Trophoblast cell (in vitro differentiated cells and primary cell): ENCODE results near the gene MELTF.

Experiments used
- DNase-seq, 2 donors: peaks; one replicate each; pipeline ENCODE4 v3.0.0-alpha.2; 2016
- H2AFZ ChIP-seq: 2 replicates; pipeline ENCODE4 v1.6.1; 2013; ENCODE audit warnings: low read length, moderate library complexity, mild to moderate bottlenecking; ENCODE audit not compliant: insufficient read depth, poor library complexity
- H2AK5ac ChIP-seq: 2 replicates; pipeline ENCODE4 v1.6.1; 2013; ENCODE audit warnings: mild to moderate bottlenecking, low read length
- H2BK120ac ChIP-seq: 2 replicates; pipeline ENCODE4 v1.6.1; 2013; ENCODE audit warnings: low read length, mild to moderate bottlenecking, moderate library complexity; ENCODE audit not compliant: insufficient read depth, poor library complexity
- H2BK12ac ChIP-seq: 2 replicates; pipeline ENCODE4 v1.6.1; 2013; ENCODE audit warnings: mild to moderate bottlenecking, low read length, moderate library complexity
- H2BK5ac ChIP-seq: 2 replicates; pipeline ENCODE4 v1.6.1; 2013; ENCODE audit warnings: low read length, low read depth, moderate library complexity, mild to moderate bottlenecking; ENCODE audit not compliant: poor library complexity
- H3K14ac ChIP-seq: 2 replicates; pipeline ENCODE4 v1.6.1; 2013; ENCODE audit warnings: mild to moderate bottlenecking, low read length
- H3K18ac ChIP-seq: 2 replicates; pipeline ENCODE4 v1.6.1; 2013; ENCODE audit warnings: mild to moderate bottlenecking, low read length
- H3K23ac ChIP-seq: 2 replicates; pipeline ENCODE4 v1.6.1; 2013; ENCODE audit warnings: low read length
- H3K27ac ChIP-seq: 2 replicates; pipeline ENCODE4 v1.5.1; 2013; ENCODE audit warnings: low read depth, mild to moderate bottlenecking, inconsistent platforms, low read length, moderate library complexity
- H3K27me3 ChIP-seq: 2 replicates; pipeline ENCODE4 v1.6.1; 2013; ENCODE audit warnings: inconsistent platforms, mild to moderate bottlenecking, low read length, moderate library complexity; ENCODE audit not compliant: insufficient read depth
- H3K36me3 ChIP-seq, 2 experiments: 1 replicate in 1 of 2; 2 replicates in 1 of 2; pipeline ENCODE4 v1.6.1; 2013; ENCODE audit warnings: low read length in 2 of 2, mild to moderate bottlenecking in 2 of 2, moderate library complexity in 1 of 2; ENCODE audit not compliant: insufficient read depth in 2 of 2, control insufficient read depth in 1 of 2
- H3K4ac ChIP-seq: 2 replicates; pipeline ENCODE4 v1.6.1; 2013; ENCODE audit warnings: low read depth, mild to moderate bottlenecking, low read length, moderate library complexity
- H3K4me1 ChIP-seq, 2 experiments: 1 replicate in 1 of 2; 2 replicates in 1 of 2; pipeline ENCODE4 v1.6.1; 2013; ENCODE audit warnings: low read length in 2 of 2, mild to moderate bottlenecking in 2 of 2, moderate library complexity in 1 of 2; ENCODE audit not compliant: insufficient read depth in 2 of 2, control insufficient read depth in 1 of 2
- H3K4me2 ChIP-seq: 2 replicates; pipeline ENCODE4 v1.6.1; 2013; ENCODE audit warnings: inconsistent platforms, mild to moderate bottlenecking, low read length, moderate library complexity
- H3K4me3 ChIP-seq: 2 replicates; pipeline ENCODE4 v1.5.1; 2013; ENCODE audit warnings: mild to moderate bottlenecking, low read depth, low read length, inconsistent platforms
- H3K79me1 ChIP-seq: one replicate; pipeline ENCODE4 v1.6.1; 2013; ENCODE audit warnings: low read length
- H3K79me2 ChIP-seq: 2 replicates; pipeline ENCODE4 v1.6.1; 2013; ENCODE audit warnings: low read length, mild to moderate bottlenecking; ENCODE audit not compliant: control insufficient read depth, insufficient read depth, poor library complexity
- H3K9ac ChIP-seq: 2 replicates; pipeline ENCODE4 v1.6.1; 2013; ENCODE audit warnings: mild to moderate bottlenecking, low read length
- H3K9me3 ChIP-seq: 2 replicates; pipeline ENCODE4 v1.6.1; 2013; ENCODE audit warnings: low read depth, mild to moderate bottlenecking, control low read depth, inconsistent platforms, low read length; ENCODE audit not compliant: insufficient read depth
- H4K12ac ChIP-seq: 2 replicates; pipeline ENCODE4 v1.6.1; 2013; ENCODE audit warnings: low read depth, mild to moderate bottlenecking, low read length, moderate library complexity
- H4K8ac ChIP-seq: 2 replicates; pipeline ENCODE4 v1.6.1; 2013; ENCODE audit warnings: low read depth, mild to moderate bottlenecking, low read length, moderate library complexity
- H4K91ac ChIP-seq: one replicate; pipeline ENCODE4 v1.6.1; 2013; ENCODE audit warnings: low read depth, mild to moderate bottlenecking, low read length, moderate library complexity
- WGBS: extraction: QIAGEN DNeasy Blood & Tissue Kit; methylation state at CpG from one replicate; pipeline ENCODE4 v1.1.7; 2013; ENCODE audit warnings: missing lambda C conversion rate; ENCODE audit not compliant: insufficient read length, insufficient coverage; ENCODE audit errors: extremely low coverage; 5-methylcytosine and 5-hydroxymethylcytosine counted together

The MELTF gene

GRCh38 chr3:196997311-196997710 is 32.3 kb downstream of the MELTF start:
- Histone ChIP-seq H3K27ac (no peak overlapping the region), H3K4me2 (no peak overlapping the region), H2BK120ac (no peak overlapping the region), H3K79me1 (no peaks in the 10 kb centered on the region), H2BK12ac (no peak overlapping the region), H3K79me2 (no peaks in the 10 kb centered on the region), H3K14ac (no peak overlapping the region), H3K36me3 (no peaks in the 10 kb centered on the region), H4K91ac (no peak overlapping the region), H2AFZ (no peak overlapping the region), H3K27me3 (no peaks in the 10 kb centered on the region), H3K4ac (no peak overlapping the region), H3K4me3 (no peak overlapping the region), H2AK5ac (no peak overlapping the region), H3K18ac (no peak overlapping the region), H3K9me3 (peaks cover 7% of the 10 kb centered on the region), H4K12ac (no peak overlapping the region), H3K4me1 (no peaks in the 10 kb centered on the region), H3K9ac (no peak overlapping the region), H3K23ac (no peak overlapping the region), H4K8ac (no peak overlapping the region), H2BK5ac (no peak overlapping the region)
- no peak for DNase-seq
- no CpG with 5 or more reads among the region's 15 CpGs for WGBS

GRCh38 chr3:196996454-196997265 is 33.0 kb downstream of the MELTF start:
- Histone ChIP-seq H2BK12ac (no peak overlapping the region), H3K36me3 (no peaks in the 10 kb centered on the region), H4K12ac (no peak overlapping the region), H3K23ac (no peak overlapping the region), H2AFZ (no peak overlapping the region), H3K9me3 (peaks cover 7% of the 10 kb centered on the region), H4K8ac (no peak overlapping the region), H3K14ac (no peak overlapping the region), H2BK120ac (no peak overlapping the region), H3K9ac (no peak overlapping the region), H2AK5ac (no peak overlapping the region), H3K4me2 (no peak overlapping the region), H3K4me1 (no peaks in the 10 kb centered on the region), H3K27me3 (no peaks in the 10 kb centered on the region), H3K79me2 (no peaks in the 10 kb centered on the region), H3K27ac (no peak overlapping the region), H3K4ac (no peak overlapping the region), H2BK5ac (no peak overlapping the region), H3K18ac (no peak overlapping the region), H4K91ac (no peak overlapping the region), H3K79me1 (no peaks in the 10 kb centered on the region), H3K4me3 (no peak overlapping the region)
- DNase-seq = no peak
- no CpG with 5 or more reads among the region's 17 CpGs for WGBS

DNA sequence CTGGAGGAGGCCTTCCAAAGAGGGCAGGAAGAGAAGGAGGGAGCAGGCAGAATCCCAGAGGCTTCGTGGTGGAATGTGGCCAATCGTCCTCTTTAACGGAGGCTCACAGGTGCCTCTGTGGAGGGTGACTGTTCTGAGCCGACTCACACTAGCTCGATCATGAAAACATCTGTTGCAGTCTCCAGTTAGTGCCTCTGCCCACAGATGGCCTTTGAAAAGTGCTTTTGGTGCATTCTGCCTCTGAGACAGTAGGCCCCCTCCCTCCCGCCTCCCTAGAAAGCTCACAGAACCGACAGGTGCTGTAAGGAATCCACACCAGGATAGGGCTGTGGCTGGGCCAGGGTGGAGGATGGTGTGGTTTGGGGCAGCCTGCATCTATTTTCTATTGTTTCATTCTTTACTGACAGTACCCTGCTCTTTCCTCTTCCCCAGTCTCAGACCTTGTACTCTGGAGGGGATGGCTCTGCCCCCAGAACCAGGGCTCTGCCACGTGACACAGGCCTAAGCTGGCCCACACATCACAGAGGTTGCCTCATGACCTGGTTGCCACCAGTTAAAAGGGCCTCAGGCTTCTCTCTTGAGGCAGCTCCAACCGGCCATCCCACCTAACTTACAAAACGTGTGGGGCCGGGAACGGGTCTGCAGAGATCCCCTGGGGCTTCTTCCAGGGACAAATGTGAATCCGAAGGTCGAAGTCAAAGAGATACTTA is 33.8 kb downstream of the MELTF start:
- Histone ChIP-seq H3K9me3 (peaks cover 7% of the 10 kb centered on the region), H3K14ac (no peak overlapping the region), H3K18ac (no peak overlapping the region), H2AFZ (no peak overlapping the region), H3K27ac (no peak overlapping the region), H4K91ac (no peak overlapping the region), H3K9ac (no peak overlapping the region), H3K79me1 (no peaks in the 10 kb centered on the region), H3K27me3 (no peaks in the 10 kb centered on the region), H2BK5ac (no peak overlapping the region), H2AK5ac (no peak overlapping the region), H3K4me2 (no peak overlapping the region), H3K36me3 (no peaks in the 10 kb centered on the region), H2BK12ac (no peak overlapping the region), H2BK120ac (no peak overlapping the region), H3K4ac (no peak overlapping the region), H3K23ac (no peak overlapping the region), H3K4me1 (no peaks in the 10 kb centered on the region), H4K8ac (no peak overlapping the region), H3K4me3 (no peak overlapping the region), H4K12ac (no peak overlapping the region), H3K79me2 (no peaks in the 10 kb centered on the region)
- DNase-seq = no peak
- no CpG with 5 or more reads among the region's 14 CpGs for WGBS

DNA sequence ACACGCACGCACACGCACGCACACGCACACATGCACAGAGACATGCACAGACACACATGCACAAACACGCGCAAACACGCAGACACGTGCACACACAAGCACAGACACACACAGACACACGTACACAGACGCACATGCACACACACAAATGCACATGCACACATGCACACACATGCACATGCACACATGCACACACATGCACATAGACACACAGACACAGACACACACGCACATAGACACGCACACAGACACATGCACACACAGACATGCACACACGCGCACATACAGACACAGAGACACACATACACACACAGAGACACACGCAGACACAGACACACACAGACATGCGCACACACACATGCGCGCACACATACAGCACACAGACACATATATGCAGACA is 34.6 kb downstream of the MELTF start:
- Histone ChIP-seq H3K27me3 (no peaks in the 10 kb centered on the region), H2BK5ac (no peak overlapping the region), H3K18ac (no peak overlapping the region), H3K4ac (no peak overlapping the region), H3K9me3 (peaks cover 7% of the 10 kb centered on the region), H2BK120ac (no peak overlapping the region), H2BK12ac (no peak overlapping the region), H4K8ac (no peak overlapping the region), H3K27ac (no peak overlapping the region), H3K23ac (no peak overlapping the region), H4K91ac (no peak overlapping the region), H3K79me2 (no peaks in the 10 kb centered on the region), H3K36me3 (no peaks in the 10 kb centered on the region), H2AFZ (no peak overlapping the region), H3K9ac (no peak overlapping the region), H3K4me1 (no peaks in the 10 kb centered on the region), H3K79me1 (no peaks in the 10 kb centered on the region), H3K14ac (no peak overlapping the region), H4K12ac (no peak overlapping the region), H2AK5ac (no peak overlapping the region), H3K4me3 (peak overlapping the region; percentile 23), H3K4me2 (no peak overlapping the region)
- no CpG with 5 or more reads among the region's 19 CpGs for WGBS
- DNase-seq = no peak
